ENCODE measurements around the gene ZNF416.

ZNF416 gene

DNA sequence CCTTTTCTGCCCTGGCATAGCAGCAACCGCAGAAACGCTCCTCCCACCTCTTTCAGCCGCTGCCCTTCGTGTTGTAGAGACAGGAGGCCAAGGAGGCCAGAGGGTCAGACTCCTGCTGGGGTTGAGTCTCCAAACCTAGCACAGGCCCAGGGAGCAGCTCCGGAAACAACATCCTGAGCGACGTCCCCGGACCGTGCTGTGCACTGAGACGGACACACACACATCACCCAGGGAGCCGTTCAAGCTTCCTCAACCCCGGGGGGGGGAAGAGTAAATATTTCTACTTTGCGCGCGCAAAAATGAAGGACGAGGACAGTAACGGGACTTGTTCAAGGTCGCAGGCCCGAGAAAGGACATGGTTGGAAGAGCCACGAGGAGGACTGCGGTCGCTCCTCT, 19.7 kb downstream of the ZNF416 start:
- Histone ChIP-seq H3K27ac (ENCODE audit: low read length) (no peak overlapping the region), H3K27me3 (ENCODE audit: control insufficient read depth, insufficient read depth, low read length) (no peaks in the 10 kb centered on the region), H3K4me3 (ENCODE audit: low read length) (peak overlapping the region; percentile 73), H3K36me3 (ENCODE audit: control insufficient read depth, insufficient read depth, low read length) (peaks cover 7% of the 10 kb centered on the region; the same call in 1 of the 2 replicates), H3K9me3 (ENCODE audit: control insufficient read depth, insufficient read depth, low read length) (peaks cover 2% of the 10 kb centered on the region; the same call in 1 of the 2 replicates), H3K4me1 (ENCODE audit: control insufficient read depth, insufficient read depth, low read length) (no peaks in the 10 kb centered on the region)
- DNase-seq (ENCODE audit: low read depth, low spot score): no peak
- no CpG with 5 or more reads among the region's 22 CpGs for WGBS (ENCODE audit: insufficient coverage, insufficient read length)

GRCh38 chr19:57558525-57558924, 20.2 kb downstream of the ZNF416 start:
- no peak for DNase-seq (ENCODE audit: low read depth, low spot score)
- H3K27ac ChIP-seq (ENCODE audit: low read length): no peak overlapping the region
- H3K4me3 ChIP-seq (ENCODE audit: low read length): peak overlapping the region; percentile 73; the same call in 1 of the 2 replicates
- no CpG with 5 or more reads among the region's 6 CpGs for WGBS (ENCODE audit: insufficient coverage, insufficient read length)
- H3K9me3 ChIP-seq (ENCODE audit: control insufficient read depth, insufficient read depth, low read length): no peaks in the 10 kb centered on the region; the same call in 1 of the 2 replicates
- no peaks in the 10 kb centered on the region for H3K4me1 ChIP-seq (ENCODE audit: control insufficient read depth, insufficient read depth, low read length)
- H3K36me3 ChIP-seq (ENCODE audit: control insufficient read depth, insufficient read depth, low read length): peaks cover 7% of the 10 kb centered on the region; the same call in 1 of the 2 replicates
- H3K27me3 ChIP-seq (ENCODE audit: control insufficient read depth, insufficient read depth, low read length): no peaks in the 10 kb centered on the region

DNA sequence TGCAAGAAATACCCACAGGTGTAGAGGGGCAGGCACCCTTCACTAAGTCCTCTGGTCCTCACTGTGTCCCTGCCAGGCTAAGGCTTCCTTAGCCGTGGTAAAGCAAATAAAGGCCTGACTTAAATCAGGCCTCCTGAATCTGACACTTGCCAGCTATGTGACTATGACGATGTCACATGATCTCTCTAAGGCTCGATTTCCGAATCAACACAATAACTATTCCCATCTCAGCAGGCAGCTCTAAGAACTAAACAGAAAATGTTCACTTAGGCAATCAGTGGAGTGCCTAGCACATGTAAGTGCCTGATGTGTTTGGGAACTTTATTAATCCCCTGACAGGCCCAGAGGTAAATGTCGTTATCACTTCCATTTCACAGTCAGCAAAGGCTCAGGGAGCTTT, 21.1 kb downstream of the ZNF416 start:
- no CpG with 5 or more reads among the region's 5 CpGs for WGBS (ENCODE audit: insufficient coverage, insufficient read length)
- H3K4me3 ChIP-seq (ENCODE audit: low read length): no peak overlapping the region
- no peaks in the 10 kb centered on the region for H3K4me1 ChIP-seq (ENCODE audit: control insufficient read depth, insufficient read depth, low read length)
- no peaks in the 10 kb centered on the region for H3K27me3 ChIP-seq (ENCODE audit: control insufficient read depth, insufficient read depth, low read length)
- no peak overlapping the region for H3K27ac ChIP-seq (ENCODE audit: low read length)
- H3K36me3 ChIP-seq (ENCODE audit: control insufficient read depth, insufficient read depth, low read length): peaks cover 7% of the 10 kb centered on the region; the same call in 1 of the 2 replicates
- DNase-seq (ENCODE audit: low read depth, low spot score): no peak
- H3K9me3 ChIP-seq (ENCODE audit: control insufficient read depth, insufficient read depth, low read length): no peaks in the 10 kb centered on the region

DNA sequence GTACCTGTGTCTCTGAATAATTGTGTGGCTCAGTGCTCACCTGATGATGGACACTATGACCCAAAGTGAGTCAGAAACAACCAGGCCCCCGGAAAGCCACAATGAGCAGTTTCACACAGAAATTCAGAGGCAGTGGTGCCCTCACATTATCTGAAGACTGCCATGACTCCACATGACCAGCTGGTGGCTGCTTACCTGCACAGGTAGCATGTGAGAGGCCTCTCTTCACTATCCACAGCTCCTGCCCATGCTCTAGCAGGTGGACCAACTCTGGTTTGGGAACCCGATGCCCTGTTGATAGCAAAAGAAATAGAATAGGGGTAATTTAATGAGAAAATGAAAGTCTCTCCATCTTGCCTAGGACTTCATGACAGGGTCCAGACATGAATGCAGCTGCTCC, 26.3 kb downstream of the ZNF416 start:
- no peak for DNase-seq (ENCODE audit: low read depth, low spot score)
- Histone ChIP-seq H3K4me1 (ENCODE audit: control insufficient read depth, insufficient read depth, low read length) (no peaks in the 10 kb centered on the region), H3K36me3 (ENCODE audit: control insufficient read depth, insufficient read depth, low read length) (peaks cover 25% of the 10 kb centered on the region), H3K4me3 (ENCODE audit: low read length) (no peak overlapping the region), H3K27me3 (ENCODE audit: control insufficient read depth, insufficient read depth, low read length) (no peaks in the 10 kb centered on the region), H3K27ac (ENCODE audit: low read length) (no peak overlapping the region), H3K9me3 (ENCODE audit: control insufficient read depth, insufficient read depth, low read length) (no peaks in the 10 kb centered on the region)
- WGBS (ENCODE audit: insufficient coverage, insufficient read length): no CpG with 5 or more reads among the region's 2 CpGs

GRCh38 chr19:57546513-57546912, 32.2 kb downstream of the ZNF416 start:
- no CpG with 5 or more reads among the region's 1 CpG for WGBS (ENCODE audit: insufficient coverage, insufficient read length)
- DNase-seq (ENCODE audit: low read depth, low spot score): no peak
- Histone ChIP-seq H3K36me3 (ENCODE audit: control insufficient read depth, insufficient read depth, low read length) (peaks cover 18% of the 10 kb centered on the region), H3K4me3 (ENCODE audit: low read length) (no peak overlapping the region), H3K4me1 (ENCODE audit: control insufficient read depth, insufficient read depth, low read length) (no peaks in the 10 kb centered on the region), H3K27me3 (ENCODE audit: control insufficient read depth, insufficient read depth, low read length) (no peaks in the 10 kb centered on the region), H3K9me3 (ENCODE audit: control insufficient read depth, insufficient read depth, low read length) (no peaks in the 10 kb centered on the region), H3K27ac (ENCODE audit: low read length) (no peak overlapping the region)

GRCh38 chr19:57537953-57538547, 40.7 kb downstream of the ZNF416 start:
- Histone ChIP-seq H3K4me3 (ENCODE audit: low read length) (no peak overlapping the region), H3K9me3 (ENCODE audit: control insufficient read depth, insufficient read depth, low read length) (peaks cover 10% of the 10 kb centered on the region), H3K36me3 (ENCODE audit: control insufficient read depth, insufficient read depth, low read length) (peaks cover 33% of the 10 kb centered on the region), H3K27me3 (ENCODE audit: control insufficient read depth, insufficient read depth, low read length) (no peaks in the 10 kb centered on the region), H3K27ac (ENCODE audit: low read length) (no peak overlapping the region), H3K4me1 (ENCODE audit: control insufficient read depth, insufficient read depth, low read length) (no peaks in the 10 kb centered on the region)
- no peak for DNase-seq (ENCODE audit: low read depth, low spot score)
- WGBS (ENCODE audit: insufficient coverage, insufficient read length): no CpG with 5 or more reads among the region's 7 CpGs

DNA sequence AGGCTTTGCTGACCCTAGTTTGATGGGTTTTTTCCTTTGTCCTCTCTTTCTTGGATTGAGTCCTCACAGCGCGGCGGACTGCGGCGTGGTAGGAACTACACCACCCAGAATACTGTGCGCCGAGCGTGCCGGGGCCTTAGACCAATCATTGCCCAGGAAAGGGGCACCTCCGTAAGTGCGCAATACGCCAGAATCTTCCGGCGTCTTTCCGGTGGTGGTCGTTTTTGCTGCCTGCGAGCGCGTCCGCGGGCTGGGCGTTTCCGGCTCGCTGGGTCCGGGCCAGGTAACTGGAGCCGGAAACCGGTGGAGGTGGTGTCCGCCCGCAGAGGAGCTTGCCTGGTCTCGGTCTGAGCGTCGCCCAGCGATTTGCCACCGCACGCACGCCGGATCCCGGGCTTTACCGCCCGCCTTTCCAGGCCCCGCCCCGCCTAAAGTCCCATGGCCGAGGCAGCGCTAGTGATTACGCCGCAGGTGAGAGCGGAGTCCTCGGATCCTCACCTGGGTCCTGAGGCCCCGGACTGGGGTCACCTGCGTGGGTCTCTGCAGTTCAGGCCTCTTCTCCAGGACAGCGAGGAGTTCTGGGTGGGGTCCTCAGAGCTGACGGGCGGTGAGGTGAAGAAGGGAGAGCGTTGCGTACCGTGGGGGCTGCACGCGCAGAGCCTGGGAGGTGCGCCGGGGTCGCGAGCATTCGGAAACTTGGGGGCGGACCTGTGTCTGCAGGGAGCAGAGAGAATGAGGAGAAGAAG, 51.4 kb downstream of the ZNF416 start, which contains the start of gene ZNF549:
Gene ZNF549 (plus strand): TSS at position 221 of the 746 bp plus-strand sequence. CDS start 218 bp downstream, at position 439.
- H3K9me3 ChIP-seq (ENCODE audit: control insufficient read depth, insufficient read depth, low read length): no peaks in the 10 kb centered on the region

More for the DNA sequence above, 51.4 kb downstream of the ZNF416 start, which contains the start of gene ZNF549:
- Histone ChIP-seq H3K4me3 (ENCODE audit: low read length) (peak within 1 kb of the TSS; percentile 96), H3K27me3 (ENCODE audit: control insufficient read depth, insufficient read depth, low read length) (no peaks in the 10 kb centered on the region), H3K36me3 (ENCODE audit: control insufficient read depth, insufficient read depth, low read length) (no peaks in the 10 kb centered on the region), H3K4me1 (ENCODE audit: control insufficient read depth, insufficient read depth, low read length) (peaks cover 2% of the 10 kb centered on the region), H3K27ac (ENCODE audit: low read length) (no peak within 1 kb of the TSS)
- DNase-seq (ENCODE audit: low read depth, low spot score): peak; percentile 71
- no CpG with 5 or more reads among the region's 64 CpGs for WGBS (ENCODE audit: insufficient coverage, insufficient read length)

All from iPS DF 6.9 (cell line).